T1000 (cell line): Measurements from ENCODE around the gene CD8B2.
"Not testable (repeated sequence)": the region's sequence is repeated elsewhere in the genome, so short reads cannot be mapped to it uniquely, and the experiment has no call there.

Experiments used
- DNase-seq: peaks from one replicate; lab custom pipeline; 2025; ENCODE audit warnings: mixed read lengths; lab: John Stamatoyannopoulos, UW

CD8B2 gene

DNA sequence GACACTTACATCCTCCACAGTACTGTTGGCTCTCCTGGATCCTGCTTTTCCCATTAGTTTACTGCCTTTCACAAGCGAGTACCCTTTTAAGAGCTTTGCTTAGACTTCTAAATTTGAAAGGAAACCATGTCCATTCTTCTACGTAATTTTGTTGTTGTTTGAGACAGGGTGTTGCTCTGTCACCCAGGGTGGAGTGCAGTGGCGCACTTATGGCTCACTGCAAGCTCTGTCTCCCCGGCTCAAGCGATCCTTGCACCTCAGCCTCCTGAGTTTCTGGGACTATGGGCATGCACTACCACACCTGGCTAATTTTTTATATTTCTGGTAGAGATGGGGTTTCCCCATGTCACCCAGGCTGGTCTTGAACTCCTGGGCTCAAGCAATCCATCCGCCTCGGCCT is 24.8 kb downstream of the CD8B2 start:
- not testable (repeated sequence) for DNase-seq

DNA sequence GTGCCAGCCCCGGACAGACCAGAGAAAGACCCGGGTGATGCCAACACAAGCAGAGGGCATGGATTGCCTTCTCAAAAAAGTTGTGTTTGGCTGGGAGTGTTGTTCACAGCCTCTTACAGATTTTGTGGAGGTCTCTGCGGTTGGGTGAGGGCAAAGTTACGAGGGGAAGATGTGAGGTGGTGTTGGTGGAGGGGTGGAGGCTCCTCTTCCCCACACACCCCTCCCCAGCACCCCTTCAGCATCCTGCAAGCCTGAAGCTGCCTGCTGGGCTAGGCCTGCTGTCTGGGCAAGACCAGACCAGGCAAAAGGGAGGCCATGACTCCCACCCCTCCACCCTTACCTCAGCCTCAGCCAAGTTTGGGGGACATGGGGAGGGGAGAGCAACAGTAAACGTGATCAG is 26.2 kb downstream of the CD8B2 start:
- DNase-seq = not testable (repeated sequence)

DNA sequence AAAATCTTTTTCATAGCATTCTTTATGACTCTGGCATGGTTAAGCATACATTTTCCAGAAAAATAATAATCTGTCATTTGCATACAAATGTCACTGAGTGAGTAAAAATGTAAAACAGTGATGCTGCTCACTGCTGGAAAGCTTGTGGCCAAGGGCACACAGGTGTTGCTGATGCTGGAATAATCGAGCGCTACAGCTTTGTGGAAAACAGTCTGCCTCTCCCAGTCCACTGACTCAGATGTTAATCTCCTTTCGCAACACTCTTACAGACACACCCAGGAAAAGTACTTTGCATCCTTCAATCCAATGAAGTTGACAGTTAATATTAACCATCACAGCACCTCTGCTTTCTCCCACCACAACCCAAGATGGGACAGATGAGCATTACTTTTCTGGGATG is 27.7 kb downstream of the CD8B2 start:
- not testable (repeated sequence) for DNase-seq

DNA sequence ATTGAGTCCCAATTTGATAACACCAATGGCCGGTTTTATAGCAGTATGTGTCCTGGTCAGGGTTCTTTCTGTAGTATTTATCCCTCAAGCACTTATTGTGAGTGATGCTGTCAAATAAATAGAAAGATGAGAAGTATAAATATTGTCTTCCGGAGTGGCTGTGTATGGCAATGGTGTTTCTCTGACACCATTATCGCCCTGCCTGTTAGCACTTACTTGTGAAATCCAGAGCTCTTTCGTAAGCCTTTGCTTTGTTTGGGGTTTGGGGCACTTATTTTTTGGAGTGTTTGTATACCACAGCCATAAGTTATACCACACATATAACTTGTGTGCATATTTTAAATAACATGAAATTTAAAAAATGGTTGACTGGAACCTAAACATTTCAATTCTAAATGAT is 29.3 kb downstream of the CD8B2 start:
- DNase-seq = no peak

DNA sequence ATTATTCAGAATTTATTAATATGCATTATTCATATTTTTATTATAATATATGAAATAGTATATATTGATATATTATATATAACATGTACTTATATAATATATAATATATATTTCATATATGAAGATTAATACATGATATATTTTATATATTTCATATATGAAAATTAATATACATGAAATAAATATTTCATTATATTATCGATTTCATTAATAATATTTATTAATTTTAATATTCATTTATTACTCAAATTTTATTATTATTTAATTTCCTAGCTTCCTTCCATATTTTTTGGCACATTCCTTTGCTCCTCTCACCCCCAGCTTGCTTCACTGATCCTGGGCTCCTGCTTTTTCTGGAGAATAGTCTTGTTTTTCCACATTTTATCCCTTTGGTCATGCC is 29.7 kb downstream of the CD8B2 start:
- DNase-seq = no peak

DNA sequence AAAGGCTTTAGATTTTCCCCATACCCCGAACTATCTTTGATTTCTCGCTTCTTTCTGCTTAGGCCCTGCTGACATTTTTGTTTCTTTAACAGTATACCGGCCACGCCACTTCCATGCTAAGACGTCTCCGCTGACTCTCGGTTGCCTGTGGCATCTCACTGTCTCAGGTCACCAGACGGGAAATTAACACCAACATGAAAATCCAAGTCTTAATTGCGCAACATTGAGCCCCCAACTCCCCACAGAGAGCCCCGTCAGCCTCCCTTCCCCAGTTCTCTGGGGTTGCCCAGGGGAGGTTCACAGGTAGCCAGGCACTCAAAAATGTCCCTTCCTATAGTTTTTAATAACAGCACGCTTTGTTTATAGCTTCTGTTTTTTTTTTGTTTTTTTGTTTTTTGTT is 30.2 kb downstream of the CD8B2 start:
- no peak for DNase-seq

DNA sequence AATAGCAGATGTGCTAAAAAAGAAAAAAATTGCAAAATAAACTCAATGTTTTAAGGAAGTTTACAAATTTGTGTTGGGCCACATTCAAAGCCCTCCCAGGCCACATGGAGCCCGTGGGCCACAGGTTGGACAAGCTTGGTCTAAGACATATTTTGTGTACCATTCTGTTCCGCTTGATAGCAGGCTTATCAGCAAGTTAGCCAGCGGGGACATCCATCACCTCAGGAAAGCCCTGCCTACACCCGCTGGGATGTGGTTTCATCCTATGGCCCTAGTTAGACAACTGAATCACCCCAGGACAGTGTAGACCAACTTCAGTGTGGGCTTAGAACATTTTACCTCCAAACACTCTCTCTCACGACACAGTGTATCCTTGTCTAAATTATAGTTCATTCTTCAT is 32.6 kb downstream of the CD8B2 start:
- no peak for DNase-seq

DNA sequence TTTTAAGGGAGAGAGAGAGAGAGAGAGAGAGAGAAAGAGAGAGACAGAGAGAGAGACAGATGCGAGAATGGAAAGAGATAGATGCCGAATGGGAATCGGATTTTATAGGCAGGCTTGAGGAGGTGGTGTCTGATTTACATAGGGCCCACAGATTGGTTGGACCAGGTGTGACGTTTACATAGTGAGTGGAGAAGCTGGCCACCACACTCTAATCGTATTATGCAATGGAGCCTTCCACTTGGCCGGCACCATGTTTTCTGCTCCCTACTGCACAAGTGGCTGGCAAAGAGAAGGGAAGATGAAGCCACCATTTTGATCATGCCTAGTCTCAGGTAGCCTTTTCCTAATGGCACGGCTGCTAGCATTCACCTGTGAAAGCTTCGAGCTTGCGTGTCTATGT is 33.9 kb downstream of the CD8B2 start:
- no peak for DNase-seq

DNA sequence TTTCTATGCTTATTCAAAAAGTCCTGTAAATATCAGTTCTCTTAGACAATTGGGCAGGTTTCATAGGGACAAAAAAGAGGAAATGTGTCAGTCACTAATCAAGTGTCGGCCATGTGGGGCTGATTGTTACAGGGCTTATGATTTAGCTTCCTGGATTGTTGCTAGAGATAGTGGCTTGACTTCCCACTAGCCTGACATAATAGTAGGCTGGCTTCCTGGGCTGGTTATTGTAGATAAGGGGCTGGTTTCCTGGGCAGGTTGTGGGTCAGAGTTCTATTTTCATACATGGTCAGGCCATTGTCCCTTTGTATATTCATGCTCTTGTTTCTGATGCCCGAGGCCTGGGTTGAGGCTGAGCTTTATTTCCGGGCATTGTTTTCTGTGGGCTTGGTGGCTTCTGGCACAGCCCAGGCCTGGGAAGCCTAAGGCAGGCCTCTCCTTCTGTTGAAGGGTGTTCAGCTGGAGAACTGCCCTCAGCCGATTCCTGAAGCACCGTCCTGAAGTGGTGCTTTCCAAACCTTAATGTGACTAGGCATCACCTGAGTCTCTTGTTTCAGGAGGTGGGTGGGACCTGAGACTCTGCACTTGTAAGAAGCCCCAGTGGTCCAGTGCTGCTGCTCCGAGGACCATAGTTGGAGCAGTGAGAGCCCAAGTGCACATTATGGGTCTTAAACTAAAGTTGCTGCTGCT is 37.0 kb downstream of the CD8B2 start:
- DNase-seq = no peak

DNA sequence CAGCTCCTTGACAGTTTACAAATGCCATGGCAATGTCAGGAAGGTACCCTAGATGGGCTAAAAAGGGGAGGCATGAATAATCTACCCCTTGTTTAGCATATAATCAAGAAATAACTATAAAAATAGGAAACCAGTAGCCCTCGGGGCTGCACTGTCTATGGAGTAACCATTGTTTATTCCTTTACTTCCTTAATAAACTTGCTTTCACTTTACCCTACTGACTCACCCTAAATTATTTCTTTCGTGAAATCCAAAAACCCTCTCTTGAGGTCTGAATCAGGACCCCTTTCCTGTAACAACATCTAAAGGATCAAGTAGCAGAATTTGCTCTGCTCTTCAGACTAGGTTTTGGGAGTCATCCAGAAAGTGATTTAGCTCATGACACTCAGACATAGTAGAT is 43.7 kb downstream of the CD8B2 start:
- no peak for DNase-seq

DNA sequence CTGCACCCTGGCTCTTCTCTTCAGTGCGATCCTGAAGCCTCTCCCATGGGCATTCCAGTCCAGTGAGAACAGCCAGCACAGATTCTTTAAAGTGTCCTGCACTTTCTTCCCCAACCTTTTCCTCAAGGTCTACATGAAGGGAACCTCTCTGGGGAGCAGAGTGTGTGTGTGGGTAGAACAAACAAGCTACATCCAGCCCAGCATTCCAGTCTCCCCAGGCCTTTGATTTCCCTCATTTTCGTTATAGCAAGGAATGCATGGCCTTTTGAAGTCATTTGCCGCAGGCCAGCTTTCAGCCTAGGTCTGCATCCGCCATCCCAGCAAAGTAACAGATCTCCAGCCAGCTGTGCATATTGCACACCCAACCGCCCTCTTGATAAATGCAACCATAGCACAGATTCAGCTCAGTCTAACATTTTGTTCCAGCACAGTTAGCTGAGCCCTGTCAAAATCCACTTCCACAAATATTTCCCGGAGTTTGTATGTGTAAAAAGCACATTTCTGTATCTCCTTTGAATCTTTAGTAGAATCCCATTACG is 44.6 kb downstream of the CD8B2 start:
- DNase-seq = no peak

DNA sequence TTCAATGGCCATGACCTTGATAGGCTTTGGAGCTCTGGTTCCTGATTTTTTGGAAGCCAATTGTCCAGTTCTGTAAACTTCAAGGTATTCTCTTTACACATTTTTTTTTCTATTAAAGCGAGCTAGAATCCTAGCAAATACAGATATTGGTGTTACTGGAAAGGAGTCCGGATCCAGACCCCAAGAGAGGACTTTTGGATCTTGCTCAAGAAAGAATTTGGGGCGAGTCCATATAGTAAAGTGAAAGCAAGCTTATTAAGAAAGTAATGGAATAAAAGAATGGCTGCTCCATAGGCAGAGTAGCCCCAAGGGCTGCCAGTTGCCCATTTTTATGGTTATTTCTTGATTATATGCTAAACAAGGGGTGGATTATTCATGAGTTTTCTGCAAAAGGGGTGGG is 45.1 kb downstream of the CD8B2 start:
- no peak for DNase-seq

DNA sequence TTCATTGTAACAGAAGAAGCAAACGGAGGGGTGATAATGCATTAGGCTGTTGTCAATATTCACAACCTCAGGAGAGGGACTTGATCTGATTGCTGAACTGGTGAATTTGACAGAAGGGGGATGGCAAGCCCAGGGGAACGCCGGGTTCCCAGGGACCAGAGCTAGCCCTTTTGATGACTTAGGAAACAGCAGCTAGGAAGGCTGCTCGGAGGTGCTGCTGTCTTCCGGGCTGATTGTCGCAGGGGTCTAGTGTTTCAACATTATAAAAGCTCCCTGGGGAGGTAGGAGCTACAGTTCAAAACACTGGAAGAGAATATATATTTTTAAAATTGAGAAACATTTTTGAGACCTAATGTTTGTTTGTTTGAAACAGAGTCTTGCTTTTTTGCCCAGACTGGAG is 47.3 kb downstream of the CD8B2 start:
- DNase-seq = no peak

DNA sequence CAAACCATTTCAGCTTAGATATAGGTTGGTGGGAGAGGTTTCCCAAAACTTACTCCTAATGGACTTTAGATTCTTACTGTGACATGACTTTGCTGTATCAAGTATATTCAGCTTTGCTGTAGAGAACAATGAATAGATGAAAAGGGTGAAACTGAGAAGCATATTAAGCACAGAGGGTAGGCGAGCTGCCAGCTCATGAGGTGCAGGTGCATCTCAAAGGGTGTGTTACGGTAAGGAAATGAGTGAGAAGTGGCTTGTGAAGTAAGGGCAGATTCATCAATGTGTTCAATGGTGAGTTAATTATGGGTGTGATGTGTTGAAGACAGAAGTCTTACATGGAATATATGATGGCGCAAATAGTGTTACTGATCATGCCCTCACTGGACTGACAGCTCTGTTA is 49.3 kb downstream of the CD8B2 start:
- no peak for DNase-seq

DNA sequence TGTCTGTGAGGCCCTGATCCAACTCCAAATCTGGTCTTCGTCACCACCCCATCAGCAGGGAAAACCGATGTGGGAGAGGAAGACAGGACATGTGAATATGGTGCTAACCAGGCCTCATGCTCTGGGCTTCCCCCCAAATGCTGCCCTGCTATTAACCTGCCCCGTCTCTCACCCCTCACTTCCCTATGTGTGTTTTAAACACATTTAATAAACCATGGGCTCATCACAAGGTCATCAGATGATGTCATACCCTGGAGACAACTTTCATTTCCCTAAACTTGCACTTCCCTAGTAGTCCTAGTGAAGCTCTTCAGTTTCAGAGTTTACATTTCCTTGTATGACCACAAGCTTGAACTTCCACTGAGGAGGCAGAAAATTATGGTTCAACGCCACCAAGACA is 49.9 kb downstream of the CD8B2 start:
- no peak for DNase-seq

DNA sequence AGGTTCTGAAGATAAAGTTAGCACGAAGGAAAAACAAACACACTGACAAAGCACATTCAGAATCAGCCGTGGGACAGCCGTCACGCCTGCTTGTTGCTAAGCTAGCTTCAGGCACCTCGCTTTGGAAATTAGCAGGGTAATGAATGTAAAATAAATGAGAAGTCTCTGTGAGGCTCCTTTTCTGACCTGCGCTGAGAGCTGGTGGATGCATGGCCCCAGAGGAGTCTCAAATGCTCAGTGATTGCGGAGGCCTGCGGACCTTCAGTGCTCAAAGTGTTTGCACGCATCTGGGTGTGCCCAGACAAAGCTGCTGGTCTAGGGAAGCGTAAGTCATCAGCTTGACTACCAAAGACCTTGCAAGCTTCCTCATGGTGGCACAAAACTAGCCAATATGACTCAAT is 50.6 kb downstream of the CD8B2 start:
- no peak for DNase-seq

DNA sequence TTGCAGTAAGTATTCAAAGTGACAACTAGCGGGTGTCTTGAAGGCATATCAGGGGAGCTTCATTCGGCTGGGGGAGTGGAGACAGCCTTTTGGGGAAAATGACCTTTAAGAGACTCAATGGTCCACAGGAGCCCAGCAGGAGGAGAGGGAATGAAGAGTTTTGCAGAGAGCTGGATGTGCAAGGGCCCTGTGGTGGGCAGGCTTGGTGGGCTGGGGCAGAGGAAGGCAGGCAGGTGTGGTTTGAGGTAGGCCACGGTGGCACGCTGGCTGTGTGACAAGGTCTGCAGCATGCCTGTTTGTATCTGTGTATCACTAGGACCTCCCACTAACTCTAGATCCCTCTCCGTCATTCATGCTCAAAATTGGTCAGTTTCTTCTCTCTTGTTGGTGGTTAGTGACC is 53.7 kb downstream of the CD8B2 start:
- no peak for DNase-seq

DNA sequence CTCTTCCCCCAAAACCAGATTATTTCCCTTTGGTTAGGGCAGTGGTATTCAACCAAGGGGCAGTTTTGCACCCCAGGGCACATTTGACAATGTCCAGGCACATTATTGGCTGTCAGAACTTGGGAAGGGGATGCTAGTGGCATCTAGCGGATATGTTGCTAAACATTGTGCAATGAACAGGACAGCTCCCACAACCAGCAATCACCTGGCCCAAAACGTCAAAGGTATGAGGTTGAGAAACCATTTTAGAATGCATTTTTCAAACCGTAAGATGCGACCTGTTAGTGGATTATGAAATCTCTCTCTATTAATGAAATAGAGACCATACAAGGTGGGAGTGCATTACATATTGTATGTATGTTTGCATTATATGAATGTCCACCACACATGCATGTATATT is 54.2 kb downstream of the CD8B2 start:
- no peak for DNase-seq

DNA sequence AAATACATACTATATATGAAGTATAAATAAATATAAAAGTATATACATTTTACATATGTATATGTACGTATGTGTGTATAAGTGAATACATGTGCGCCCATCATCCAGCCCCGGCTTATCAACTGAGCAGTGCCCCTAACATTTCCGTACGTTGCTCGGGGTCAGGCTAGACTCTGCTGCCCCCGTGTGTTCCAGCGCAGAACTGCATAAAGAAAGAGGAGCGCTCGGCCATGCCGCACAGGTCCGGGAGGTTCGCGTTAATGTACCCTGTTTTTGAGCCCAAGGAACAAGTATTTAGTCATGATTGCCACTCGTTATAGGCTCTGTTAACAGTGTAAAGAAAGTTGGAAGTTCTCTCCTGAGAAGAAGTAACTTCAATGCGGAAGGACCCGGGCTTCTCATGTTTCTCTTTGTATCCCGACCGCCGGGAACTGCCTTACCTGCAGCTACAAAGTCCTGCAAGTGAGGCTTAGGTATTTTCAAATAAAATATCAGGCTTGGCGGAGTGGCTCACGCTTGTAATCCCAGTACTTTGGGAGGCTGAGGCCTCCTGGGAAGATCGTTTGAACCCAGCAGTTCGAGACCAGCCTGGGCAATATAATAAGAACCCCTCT is 55.7 kb downstream of the CD8B2 start:
- peak; percentile 32 for DNase-seq

DNA sequence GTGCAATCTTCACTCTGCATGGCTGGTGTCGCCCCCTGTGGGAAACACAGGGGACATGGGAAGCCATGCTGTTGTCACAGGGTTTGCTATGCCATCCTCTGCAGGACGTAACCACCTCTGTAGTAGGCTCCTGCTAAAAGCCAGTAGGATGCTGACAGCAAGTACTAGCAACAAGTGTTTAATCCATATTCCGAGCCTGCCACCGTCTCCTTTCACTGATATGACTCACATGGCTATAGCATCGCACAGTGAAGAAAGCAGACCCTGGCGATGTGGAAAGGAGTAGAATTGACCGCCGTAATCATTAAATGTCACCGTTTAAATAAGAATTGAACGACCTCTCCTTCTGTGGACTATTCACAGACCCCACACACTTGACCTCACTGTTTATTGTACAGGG is 57.8 kb downstream of the CD8B2 start:
- DNase-seq = no peak

DNA sequence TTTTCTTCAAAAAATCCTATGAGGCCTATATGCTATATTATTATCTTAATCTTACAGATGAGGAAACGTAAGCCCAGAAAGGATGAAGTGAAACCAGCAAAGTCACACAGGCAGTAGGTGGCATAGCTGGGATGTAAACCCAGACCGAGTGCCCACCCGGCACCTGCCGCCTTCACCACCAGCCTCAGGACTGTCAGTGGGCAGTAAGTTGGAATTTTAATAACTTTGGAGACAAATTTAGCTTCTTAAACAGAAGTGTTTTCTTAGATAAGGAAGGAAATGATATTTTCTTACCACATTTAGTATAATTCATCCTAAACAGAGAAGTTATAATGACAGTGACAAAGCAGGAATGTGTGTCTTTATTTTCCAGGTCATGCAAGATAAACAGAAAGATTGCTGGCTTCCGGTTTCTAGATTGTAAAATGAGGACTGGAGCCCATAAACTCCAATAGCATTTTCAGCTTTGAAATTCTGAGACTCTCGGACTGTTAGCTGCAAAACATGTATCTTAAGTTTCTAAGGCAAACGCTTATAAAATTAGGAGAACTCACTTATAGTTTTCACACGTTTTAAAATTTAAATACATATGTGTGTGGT is 59.3 kb downstream of the CD8B2 start:
- no peak for DNase-seq

DNA sequence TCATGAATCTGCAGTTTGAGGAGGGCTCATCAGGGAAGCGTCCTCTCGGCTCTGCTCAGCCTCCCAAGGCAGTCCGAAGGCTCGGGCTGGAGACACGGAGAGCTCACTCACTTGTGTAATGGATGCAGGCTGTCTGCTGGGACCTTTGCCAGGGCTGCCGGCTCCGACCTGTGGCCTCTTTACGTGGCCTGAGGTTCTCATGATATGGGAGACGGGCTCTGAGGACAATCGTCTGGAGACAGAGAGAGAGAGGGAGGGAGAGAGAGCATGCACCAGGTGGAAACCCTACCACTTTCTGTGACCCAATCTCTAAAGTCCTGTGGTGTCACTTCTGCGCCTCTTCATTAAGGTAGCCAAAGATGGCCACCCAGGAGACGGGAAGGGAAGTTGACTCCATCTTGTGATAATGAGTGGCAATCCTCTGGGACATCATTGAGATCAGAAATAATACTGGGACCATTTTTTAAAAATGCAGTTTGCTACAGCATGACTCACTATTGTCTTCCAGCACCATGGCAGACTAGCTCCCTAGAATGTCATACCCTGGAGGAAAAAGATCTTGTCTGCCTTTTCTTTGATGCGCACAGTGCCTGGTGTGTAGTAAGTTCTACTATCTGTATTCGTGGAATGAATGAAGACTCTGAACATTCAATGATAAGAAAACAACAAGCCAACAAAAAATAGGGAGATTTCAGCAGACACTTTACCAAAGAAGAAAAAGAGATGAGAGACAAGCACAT is 60.2 kb downstream of the CD8B2 start:
- DNase-seq = no peak
